SJCRH30 (cell line): ENCODE results near the gene RBM34. TPM values are rescaled to one million over a fixed set of nuclear protein-coding genes. Genes with fewer than 3 reads are reported as not detected.

Source experiments
- DNase-seq, 2 experiments: peaks; one replicate each; pipeline ENCODE4 v3.0.0-alpha.2; 2015 to 2020
- H3K27ac ChIP-seq: fragments of 250-450 bp; sonication (Bioruptor Pico); 2 replicates; pipeline ENCODE4 v1.5.1; 2020; ENCODE audit warnings: mild to moderate bottlenecking, moderate library complexity
- H3K27me3 ChIP-seq: fragments of 250-450 bp; sonication (Bioruptor Pico); 2 replicates; pipeline ENCODE4 v1.5.1; 2020; ENCODE audit warnings: mild to moderate bottlenecking, moderate library complexity
- H3K36me3 ChIP-seq: fragments of 250-450 bp; sonication (Bioruptor Pico); 2 replicates; pipeline ENCODE4 v1.5.1; 2020; ENCODE audit warnings: mild to moderate bottlenecking, moderate library complexity
- H3K4me1 ChIP-seq: fragments of 250-450 bp; sonication (Bioruptor Pico); 2 replicates; pipeline ENCODE4 v1.5.1; 2020; ENCODE audit warnings: mild to moderate bottlenecking, moderate library complexity
- H3K4me3 ChIP-seq: fragments of 250-450 bp; sonication (Bioruptor Pico); 2 replicates; pipeline ENCODE4 v1.5.1; 2020; ENCODE audit warnings: mild to moderate bottlenecking, moderate library complexity
- H3K9me3 ChIP-seq: fragments of 250-450 bp; sonication (Bioruptor Pico); replicated peaks from 2 replicates; pipeline ENCODE4 v1.5.1; 2020; ENCODE audit warnings: mild to moderate bottlenecking, moderate library complexity
- total RNA-seq: library from RNA; depleted of rRNA; stranded (reverse); fragments of >200 nt; shearing (Covaris generic); gene quantifications from 2 replicates; pipeline ENCODE4 v1.2.3, GENCODE V29; 2014

The RBM34 gene
- total RNA-seq, 1 experiment from 2014 or later = 72.7 TPM

- H3K27me3 ChIP-seq = no peaks in the 10 kb centered on the region
- H3K27ac ChIP-seq = no peak overlapping the region
- H3K4me3 ChIP-seq = no peak overlapping the region
- peaks cover 80% of the 10 kb centered on the region for H3K36me3 ChIP-seq
- H3K4me1 ChIP-seq = no peaks in the 10 kb centered on the region
- DNase-seq = no peak
- no peaks in the 10 kb centered on the region for H3K9me3 ChIP-seq
Measured at GRCh38 chr1:235112297-235113182, 48.5 kb downstream of the RBM34 start.

DNA sequence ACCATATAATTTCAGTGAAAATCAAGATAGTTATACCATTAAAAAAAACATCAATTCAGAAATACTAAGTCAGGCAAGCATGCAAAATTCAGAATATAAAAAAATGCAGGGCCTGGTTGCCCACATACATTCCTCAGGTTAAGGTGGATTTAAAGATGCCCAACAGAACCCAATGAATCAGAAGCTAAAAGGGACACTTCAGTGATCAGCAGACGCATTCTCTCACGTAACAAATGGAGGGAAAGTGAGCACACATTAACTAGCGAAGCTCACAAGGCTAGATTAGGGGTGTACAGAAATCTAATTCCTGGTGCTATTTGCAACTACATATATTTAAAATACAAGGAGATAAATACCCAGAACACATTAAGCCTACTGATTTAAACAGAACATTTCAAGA, 49.9 kb downstream of the RBM34 start:
- no peak overlapping the region for H3K27ac ChIP-seq
- H3K4me3 ChIP-seq = no peak overlapping the region
- H3K27me3 ChIP-seq = no peaks in the 10 kb centered on the region
- H3K36me3 ChIP-seq = peaks cover 74% of the 10 kb centered on the region
- no peak for DNase-seq
- H3K9me3 ChIP-seq = no peaks in the 10 kb centered on the region
- H3K4me1 ChIP-seq = no peaks in the 10 kb centered on the region

DNA sequence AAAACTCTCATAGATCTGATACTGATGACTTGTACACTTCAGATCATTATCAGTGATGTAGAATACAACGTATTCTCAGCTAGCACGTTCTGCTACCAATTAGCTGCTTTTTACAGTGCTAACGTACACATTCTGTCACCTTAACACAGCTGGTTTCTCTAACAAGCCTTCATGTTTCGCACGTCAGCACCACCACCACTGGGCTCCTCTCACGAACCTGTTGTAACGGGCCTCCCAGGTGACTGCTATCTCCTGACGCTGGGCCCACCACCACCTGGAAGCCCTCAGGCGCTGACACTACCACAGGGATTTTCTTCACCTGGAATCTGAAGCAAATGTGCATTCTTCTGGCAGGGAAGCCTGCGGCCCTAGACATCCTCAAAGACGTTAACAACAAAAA, 52.2 kb downstream of the RBM34 start:
- no peak for DNase-seq
- Histone ChIP-seq H3K4me3 (no peak overlapping the region), H3K4me1 (no peaks in the 10 kb centered on the region), H3K27me3 (no peaks in the 10 kb centered on the region), H3K27ac (no peak overlapping the region), H3K36me3 (peaks cover 51% of the 10 kb centered on the region), H3K9me3 (no peaks in the 10 kb centered on the region)

DNA sequence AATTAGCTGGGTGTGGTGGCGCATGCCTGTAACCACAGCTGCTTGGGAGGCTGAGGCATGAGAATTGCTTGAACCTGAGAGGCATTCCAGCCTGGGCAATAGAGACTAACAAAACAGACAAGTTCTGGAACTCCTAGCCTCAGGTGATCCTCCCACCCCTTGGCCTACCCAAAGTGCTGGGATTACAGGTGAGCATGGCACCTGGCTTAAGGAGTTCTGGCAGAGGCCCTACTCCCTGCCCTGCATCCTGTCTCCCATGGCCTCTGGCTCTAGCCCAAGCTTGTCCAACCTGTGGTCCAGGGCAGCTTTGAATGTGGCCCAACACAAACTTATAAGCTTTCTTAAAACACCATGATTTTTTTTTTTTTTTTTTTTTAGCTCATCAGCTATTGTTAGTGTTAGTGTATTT, 52.9 kb downstream of the RBM34 start:
- H3K36me3 ChIP-seq = peaks cover 44% of the 10 kb centered on the region
- DNase-seq = no peak
- no peak overlapping the region for H3K27ac ChIP-seq
- H3K27me3 ChIP-seq = no peaks in the 10 kb centered on the region
- no peaks in the 10 kb centered on the region for H3K9me3 ChIP-seq
- H3K4me1 ChIP-seq = peaks cover 2% of the 10 kb centered on the region; the same call in 1 of the 2 replicates
- no peak overlapping the region for H3K4me3 ChIP-seq

GRCh38 chr1:235107368-235108184, 53.5 kb downstream of the RBM34 start:
- Histone ChIP-seq H3K27me3 (no peaks in the 10 kb centered on the region), H3K4me1 (peaks cover 5% of the 10 kb centered on the region; the same call in 1 of the 2 replicates), H3K9me3 (no peaks in the 10 kb centered on the region), H3K4me3 (no peak overlapping the region), H3K36me3 (peaks cover 38% of the 10 kb centered on the region), H3K27ac (no peak overlapping the region)
- no peak for DNase-seq

GRCh38 chr1:235106457-235106856, 54.6 kb downstream of the RBM34 start:
- Histone ChIP-seq H3K9me3 (no peaks in the 10 kb centered on the region), H3K4me3 (no peak overlapping the region), H3K4me1 (peaks cover 5% of the 10 kb centered on the region; the same call in 1 of the 2 replicates), H3K27ac (no peak overlapping the region), H3K36me3 (peaks cover 27% of the 10 kb centered on the region), H3K27me3 (no peaks in the 10 kb centered on the region)
- no peak for DNase-seq

DNA sequence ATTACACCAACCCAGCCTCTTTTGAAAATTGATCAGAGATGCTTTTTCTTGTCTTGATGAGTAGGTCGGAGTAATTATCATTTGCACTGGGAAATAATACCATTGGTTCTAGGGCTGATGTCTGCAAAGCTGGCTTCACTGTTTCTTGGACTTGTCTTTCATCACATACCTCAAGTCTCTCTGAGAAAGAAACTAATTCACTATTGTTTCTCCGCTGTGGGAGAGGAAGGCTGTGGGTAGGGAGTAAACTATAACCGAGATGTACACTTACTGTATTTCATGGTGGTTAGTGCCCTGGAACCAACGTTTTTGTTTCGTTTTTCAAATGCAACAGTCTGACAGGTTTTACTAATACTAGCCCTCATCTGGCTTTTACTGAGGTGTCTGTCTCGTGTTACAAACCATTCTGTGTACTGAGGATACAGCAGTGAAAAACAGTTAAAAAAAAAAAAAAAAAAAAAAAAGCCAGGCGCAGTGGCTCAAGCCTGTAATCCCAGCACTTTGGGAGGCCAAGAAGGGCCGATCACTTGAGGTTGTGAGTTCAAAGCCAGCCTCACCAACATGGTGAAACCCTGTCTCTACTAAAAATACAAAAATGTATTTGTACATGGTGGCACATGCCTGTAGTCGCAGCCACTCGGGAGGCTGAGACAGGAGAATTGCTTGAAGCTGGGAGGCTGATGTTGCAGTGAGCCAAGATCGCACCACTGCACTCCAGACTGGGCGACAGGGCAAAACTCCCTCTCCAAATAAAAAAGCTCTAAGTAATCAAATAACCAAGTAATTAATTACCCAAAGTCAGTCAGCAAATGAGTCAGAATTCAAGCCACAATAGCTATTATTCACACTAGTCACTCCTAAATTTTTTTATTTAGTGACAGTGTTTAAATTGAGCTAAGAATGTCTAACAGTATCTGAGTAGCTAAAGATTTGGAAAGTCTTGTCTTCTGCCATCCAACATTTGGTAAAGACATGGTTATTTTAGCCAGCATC, 55.7 kb downstream of the RBM34 start:
- no peaks in the 10 kb centered on the region for H3K9me3 ChIP-seq
- peaks cover 18% of the 10 kb centered on the region for H3K36me3 ChIP-seq
- no peaks in the 10 kb centered on the region for H3K27me3 ChIP-seq
- peak in 1 of 2 experiments; percentile 39 for DNase-seq
- peaks cover 10% of the 10 kb centered on the region; the same call in 1 of the 2 replicates for H3K4me1 ChIP-seq
- H3K4me3 ChIP-seq = no peak overlapping the region
- H3K27ac ChIP-seq = no peak overlapping the region

GRCh38 chr1:235102993-235103411, 58.0 kb downstream of the RBM34 start:
- peak; percentile 34 to 54 for DNase-seq
- Histone ChIP-seq H3K36me3 (peaks cover 5% of the 10 kb centered on the region), H3K27ac (no peak overlapping the region), H3K4me1 (peaks cover 20% of the 10 kb centered on the region), H3K9me3 (no peaks in the 10 kb centered on the region), H3K4me3 (no peak overlapping the region), H3K27me3 (no peaks in the 10 kb centered on the region)

- DNase-seq = no peak
- Histone ChIP-seq H3K36me3 (peaks cover 5% of the 10 kb centered on the region; the same call in 1 of the 2 replicates), H3K27ac (no peak overlapping the region), H3K4me1 (peaks cover 20% of the 10 kb centered on the region), H3K27me3 (no peaks in the 10 kb centered on the region), H3K9me3 (no peaks in the 10 kb centered on the region), H3K4me3 (no peak overlapping the region)
Measured at GRCh38 chr1:235102259-235102582, 58.8 kb downstream of the RBM34 start.

DNA sequence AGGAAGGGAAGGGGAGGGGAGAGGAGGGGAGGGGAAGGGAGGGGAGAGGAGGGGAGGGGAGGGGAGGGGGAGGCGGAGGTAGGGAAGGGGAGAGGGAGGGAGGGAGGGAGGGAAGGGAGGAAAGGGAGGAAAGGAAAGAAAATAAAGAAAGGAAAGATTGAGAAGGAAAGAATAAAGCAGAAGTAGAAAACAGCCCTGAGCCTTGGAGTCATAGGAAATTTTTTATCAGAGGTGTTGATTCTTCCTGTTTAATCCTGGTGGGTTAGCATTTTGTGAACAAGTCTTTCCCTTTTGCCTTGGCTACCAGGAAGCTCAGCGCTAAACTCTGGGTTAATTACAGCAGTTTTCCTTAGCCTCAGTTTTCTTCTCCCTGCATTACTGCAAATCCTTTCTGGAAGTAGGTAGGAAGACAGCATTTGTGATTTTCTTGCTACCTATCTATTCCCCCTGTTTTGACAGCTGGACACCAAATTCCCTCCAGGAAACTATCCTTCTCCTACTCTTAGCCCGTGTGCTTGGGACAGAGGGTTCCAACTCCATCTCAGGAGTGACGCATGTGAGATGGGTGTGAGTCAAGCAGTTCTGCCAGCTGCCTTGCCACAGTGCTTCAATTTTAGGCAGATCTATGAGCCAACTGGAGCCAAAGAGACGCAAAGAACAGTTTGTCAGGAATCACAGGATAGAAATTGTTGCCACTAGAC, 59.3 kb downstream of the RBM34 start:
- peaks cover under 1% of the 10 kb centered on the region; the same call in 1 of the 2 replicates for H3K36me3 ChIP-seq
- no peaks in the 10 kb centered on the region for H3K27me3 ChIP-seq
- H3K4me1 ChIP-seq = peaks cover 20% of the 10 kb centered on the region
- DNase-seq = no peak
- H3K27ac ChIP-seq = no peak overlapping the region
- H3K9me3 ChIP-seq = no peaks in the 10 kb centered on the region
- no peak overlapping the region for H3K4me3 ChIP-seq

GRCh38 chr1:235100194-235100772, 60.8 kb downstream of the RBM34 start:
- DNase-seq = peak; percentile 77 to 84
- H3K4me3 ChIP-seq = no peak overlapping the region
- peaks cover 20% of the 10 kb centered on the region for H3K4me1 ChIP-seq
- H3K27ac ChIP-seq = no peak overlapping the region
- no peaks in the 10 kb centered on the region for H3K27me3 ChIP-seq
- H3K36me3 ChIP-seq = no peaks in the 10 kb centered on the region
- no peaks in the 10 kb centered on the region for H3K9me3 ChIP-seq

DNA sequence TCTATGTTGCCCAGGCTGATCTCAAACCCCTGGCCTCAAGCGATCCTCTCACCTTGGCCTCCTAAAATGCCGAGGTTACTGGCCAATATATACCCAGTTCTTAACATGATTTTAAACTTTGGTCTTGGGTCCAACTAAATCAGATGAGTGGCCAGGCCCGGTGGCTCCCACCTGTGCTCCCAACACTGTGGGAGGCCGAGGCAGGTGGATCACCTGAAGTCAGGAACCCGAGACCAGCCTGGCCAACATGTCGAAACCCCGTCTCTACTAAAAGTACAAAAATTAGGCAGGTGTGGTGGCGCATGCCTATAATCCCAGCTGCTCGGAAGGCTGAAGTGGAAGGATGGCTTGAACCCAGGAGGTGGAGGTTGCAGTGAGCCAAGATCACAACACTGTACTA, 62.1 kb downstream of the RBM34 start:
- no peak overlapping the region for H3K27ac ChIP-seq

DNA sequence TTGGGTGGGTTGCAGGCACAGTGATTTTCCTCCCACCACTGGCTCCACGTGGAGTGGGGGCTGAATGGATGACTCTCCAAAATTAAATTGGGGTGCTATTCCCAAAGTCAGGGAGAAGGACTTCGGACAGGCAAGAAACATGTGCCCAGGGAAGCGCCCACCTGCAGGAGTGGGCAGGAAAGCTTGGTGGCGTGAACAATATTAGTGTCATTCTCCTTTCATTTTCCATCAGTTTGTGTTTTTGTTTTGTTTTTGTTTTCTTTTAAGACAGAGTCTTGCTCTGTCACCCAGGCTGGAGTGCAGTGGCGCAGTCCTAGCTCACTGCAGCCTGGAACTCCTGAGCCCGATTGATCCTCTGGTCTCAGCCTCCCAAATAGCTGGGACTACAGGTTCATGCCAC, 62.5 kb downstream of the RBM34 start:
- Histone ChIP-seq H3K36me3 (no peaks in the 10 kb centered on the region), H3K27ac (no peak overlapping the region), H3K4me1 (peaks cover 20% of the 10 kb centered on the region), H3K4me3 (no peak overlapping the region), H3K9me3 (no peaks in the 10 kb centered on the region), H3K27me3 (no peaks in the 10 kb centered on the region)
- no peak for DNase-seq

More for the DNA sequence above, 62.1 kb downstream of the RBM34 start:
- H3K27me3 ChIP-seq = no peaks in the 10 kb centered on the region
- no peaks in the 10 kb centered on the region for H3K36me3 ChIP-seq
- no peak overlapping the region for H3K4me3 ChIP-seq
- no peaks in the 10 kb centered on the region for H3K9me3 ChIP-seq
- no peak for DNase-seq
- peaks cover 20% of the 10 kb centered on the region for H3K4me1 ChIP-seq
